Choroid plexus epithelial cell (primary cell): Measurements from ENCODE around the gene MIB1.

Experiments
- DNase-seq: peaks from one replicate; pipeline ENCODE4 v3.0.0-alpha.2; 2010; ENCODE audit warnings: low read depth
- H3K4me3 ChIP-seq: 2 replicates; pipeline ENCODE4 v1.5.1; 2011; ENCODE audit warnings: low read depth, mild to moderate bottlenecking, control low read depth, low read length, moderate library complexity
- CTCF ChIP-seq: conservative IDR thresholded peaks from 2 replicates; pipeline ENCODE4 v1.5.1; 2011; ENCODE audit warnings: low read depth, mild to moderate bottlenecking, control low read depth, inconsistent platforms, low read length, moderate library complexity

Gene MIB1

GRCh38 chr18:21889570-21889969 is 149.0 kb downstream of the MIB1 start:
- no peak overlapping the region for H3K4me3 ChIP-seq
- DNase-seq, result no peak
- TF ChIP-seq CTCF, result no peak

GRCh38 chr18:21894619-21895367 is 154.2 kb downstream of the MIB1 start:
- peak; percentile 76 for DNase-seq
- no peak for TF ChIP-seq CTCF
- no peak overlapping the region for H3K4me3 ChIP-seq

GRCh38 chr18:21896732-21897336 is 156.2 kb downstream of the MIB1 start:
- peak overlapping the region; percentile 4 for H3K4me3 ChIP-seq
- no peak for DNase-seq
- no peak for TF ChIP-seq CTCF

GRCh38 chr18:21897811-21898210 is 157.2 kb downstream of the MIB1 start:
- DNase-seq, result peak; percentile 63
- TF ChIP-seq CTCF, result peak; percentile 87
- no peak overlapping the region for H3K4me3 ChIP-seq

- no peak for TF ChIP-seq CTCF
- H3K4me3 ChIP-seq, result no peak overlapping the region
- no peak for DNase-seq
Observed at GRCh38 chr18:21900605-21901352, 160.2 kb downstream of the MIB1 start.

- no peak for DNase-seq
Observed at GRCh38 chr18:21901423-21901945, 160.9 kb downstream of the MIB1 start.

More at GRCh38 chr18:21901423-21901945, 160.9 kb downstream of the MIB1 start:
- H3K4me3 ChIP-seq, result no peak overlapping the region
- no peak for TF ChIP-seq CTCF
